Endothelial cell of umbilical vein (primary cell): ENCODE measurements around the gene RPP25L. TPM values are rescaled to one million over a fixed set of nuclear protein-coding genes. Genes with fewer than 3 reads are reported as not detected.

Source experiments
- BruUV-seq: library from RNA; stranded (reverse); fragments of 400-500 nt; replicated peaks from 2 replicates; lab custom pipeline; 2021; lab: Mats Ljungman, UMichigan
- CTCF ChIA-PET: fragments of 300-600, 350-600 bp; sonication (Branson Sonifier 250); formaldehyde crosslinking; loops from one replicate; lab custom pipeline; 2021; ENCODE audit warnings: antibody characterized with exemption, inconsistent platforms; lab: Charles Lee
- POLR2A ChIA-PET: fragments of 300-600, 350-600 bp; sonication (Branson Sonifier 250); formaldehyde crosslinking; loops from one replicate; lab custom pipeline; 2021; ENCODE audit warnings: antibody characterized with exemption, inconsistent platforms; lab: Charles Lee
- DNase-seq: peaks from one replicate; pipeline ENCODE4 v3.0.0-alpha.2; 2011; ENCODE audit warnings: low read depth, low spot score
- FAIRE-seq: peaks from 2 replicates; lab custom pipeline; 2011; peaks lifted over from hg19 to GRCh38; lab: Jason Lieb, UNC
- H2AFZ ChIP-seq: 2 replicates; pipeline ENCODE4 v1.6.0; 2012; ENCODE audit warnings: low read depth, low read length, control low read depth, inconsistent platforms
- H3K27ac ChIP-seq: 2 replicates; pipeline ENCODE4 v1.5.1; 2011; ENCODE audit warnings: low read depth, mild to moderate bottlenecking, control low read depth, low read length, moderate library complexity; ENCODE audit not compliant: insufficient read depth
- H3K27me3 ChIP-seq, 2 experiments: 2 replicates each; pipeline versions ENCODE4 v1.6.0 to v1.6.1; 2011; ENCODE audit warnings: low read length in 2 of 2, mixed read lengths in 1 of 2; ENCODE audit not compliant: control insufficient read depth in 2 of 2, insufficient read depth in 2 of 2
- H3K36me3 ChIP-seq, 2 experiments: 2 replicates in 1 of 2; 3 replicates in 1 of 2; pipeline ENCODE4 v1.5.1; 2011; ENCODE audit warnings: low read length in 2 of 2, mild to moderate bottlenecking in 1 of 2, moderate library complexity in 1 of 2; ENCODE audit not compliant: control insufficient read depth in 2 of 2, insufficient read depth in 2 of 2; ENCODE audit errors: extremely low read depth in 1 of 2
- H3K4me1 ChIP-seq: 3 replicates; pipeline ENCODE4 v1.5.1; 2011; ENCODE audit warnings: mild to moderate bottlenecking, low read length; ENCODE audit not compliant: control insufficient read depth, insufficient read depth; ENCODE audit errors: extremely low read depth
- H3K4me2 ChIP-seq: 2 replicates; pipeline ENCODE4 v1.6.1; 2011; ENCODE audit warnings: low read length, control low read depth, mixed read lengths; ENCODE audit not compliant: insufficient read depth
- H3K4me3 ChIP-seq, 3 experiments: fragments of 200-600 bp in 1 of 3; sonication (generic), shearing (Covaris generic) in 1 of 3; replicated peaks in 1 of 3; 2 replicates each; pipeline ENCODE4 v1.5.1; 2011 to 2016; ENCODE audit warnings: control low read depth in 3 of 3, low read length in 3 of 3, mild to moderate bottlenecking in 2 of 3, inconsistent platforms in 1 of 3, low read depth in 1 of 3, moderate library complexity in 1 of 3; ENCODE audit not compliant: insufficient read depth in 1 of 3
- H3K79me2 ChIP-seq: 2 replicates; pipeline ENCODE4 v1.6.0; 2012; ENCODE audit warnings: low read length, inconsistent platforms; ENCODE audit not compliant: control insufficient read depth, insufficient read depth
- H3K9ac ChIP-seq: replicated peaks from 2 replicates; pipeline ENCODE3; 2011; ENCODE audit warnings: low read length, control low read depth; ENCODE audit not compliant: insufficient read depth; ENCODE audit errors: extremely low read depth
- H3K9me1 ChIP-seq: replicated peaks from 3 replicates; pipeline ENCODE4 v1.6.0; 2011; ENCODE audit warnings: mild to moderate bottlenecking, low read length; ENCODE audit not compliant: control insufficient read depth, insufficient read depth; ENCODE audit errors: extremely low read depth
- H3K9me3 ChIP-seq: replicated peaks from 2 replicates; pipeline ENCODE4 v1.5.1; 2012; ENCODE audit warnings: low read length, inconsistent platforms; ENCODE audit not compliant: control insufficient read depth, insufficient read depth
- H4K20me1 ChIP-seq: replicated peaks from 2 replicates; pipeline ENCODE3; 2011; ENCODE audit warnings: mild to moderate bottlenecking, low read length; ENCODE audit not compliant: control insufficient read depth, insufficient read depth; ENCODE audit errors: extremely low read depth
- EZH2 ChIP-seq: IDR thresholded peaks from 2 replicates; pipeline ENCODE4 v1.6.1; 2012; ENCODE audit warnings: borderline replicate concordance, low read depth, mild to moderate bottlenecking, moderate library complexity, low read length, inconsistent platforms; ENCODE audit not compliant: severe bottlenecking
- FOS ChIP-seq: IDR thresholded peaks from 2 replicates; pipeline ENCODE4 v1.6.1; 2011; ENCODE audit warnings: mild to moderate bottlenecking, low read length, moderate library complexity, borderline replicate concordance; ENCODE audit not compliant: insufficient read depth
- GATA2 ChIP-seq: IDR thresholded peaks from 2 replicates; pipeline ENCODE4 v1.7.0; 2011; ENCODE audit warnings: low read depth, mild to moderate bottlenecking, moderate library complexity, mixed read lengths, low read length; ENCODE audit not compliant: insufficient read length, insufficient read depth
- JUN ChIP-seq: IDR thresholded peaks from 2 replicates; pipeline ENCODE4 v1.6.1; 2011; ENCODE audit warnings: borderline replicate concordance, low read depth; ENCODE audit not compliant: insufficient read length, insufficient read depth
- MAX ChIP-seq: IDR thresholded peaks from 2 replicates; pipeline ENCODE4 v1.6.1; 2011; ENCODE audit not compliant: insufficient read depth, insufficient read length
- MYC ChIP-seq: IDR thresholded peaks from one replicate; pipeline ENCODE4 v1.6.1; 2011; ENCODE audit warnings: mild to moderate bottlenecking, low read depth, low read length
- POLR2A ChIP-seq: IDR thresholded peaks from 2 replicates; pipeline ENCODE4 v1.6.1; 2012; ENCODE audit warnings: low read depth, mild to moderate bottlenecking, control low read depth, low read length
- POLR2AphosphoS5 ChIP-seq: IDR thresholded peaks from 2 replicates; pipeline ENCODE4 v1.6.1; 2012; ENCODE audit warnings: low read depth, mild to moderate bottlenecking, control low read depth, low read length, moderate library complexity; ENCODE audit not compliant: insufficient read depth
- dilution Hi-C: fragments of 300-500 bp; cut with MboI; formaldehyde crosslinking; loops from one replicate; pipeline ENCODE4 v1.15.0; 2019; ENCODE audit warnings: low sequenced_read_pairs; ENCODE audit not compliant: extremely low pct_ligation_motif_present
- intact Hi-C: fragments of 100-400 bp; cut with micrococcal nuclease; formaldehyde crosslinking; loops from one replicate; pipeline ENCODE4 v1.10.0; 2022
- polyA plus RNA-seq, 4 experiments: library from polyadenylated mRNA; depleted of rRNA in 3 of 4; stranded (reverse) in 3 of 4; unstranded in 1 of 4; fragments of >200 nt; gene quantifications; 2 replicates each; pipeline versions ENCODE4 v1.2.1 to v1.2.3, GENCODE V29; 2011 to 2012; ENCODE audit warnings: missing spikeins in 1 of 4
- total RNA-seq: library from RNA; stranded (reverse); gene quantifications from 2 replicates; pipeline ENCODE4 v1.2.3, GENCODE V29; 2021
- TF ChIP-seq, protein P1 (sequence below), 2 donors: IDR thresholded peaks; 1 replicate in 1 of 2; 2 replicates in 1 of 2; pipeline ENCODE4 v1.5.1; 2011; ENCODE audit warnings: low read length in 2 of 2, mild to moderate bottlenecking in 2 of 2, moderate library complexity in 2 of 2, control low read depth in 1 of 2, inconsistent platforms in 1 of 2, low read depth in 1 of 2; ENCODE audit not compliant: insufficient read depth in 1 of 2; ENCODE audit errors: extremely low read depth in 1 of 2

The RPP25L gene
- total and polyA plus RNA-seq, 2 donors (not counting 3 experiments of a cell fraction or from before 2014, with no cell fraction given), result 15.7 to 41.0 TPM

GRCh38 chr9:34564617-34565016, 47.3 kb downstream of the RPP25L start:
- Histone ChIP-seq H3K9ac (no peak overlapping the region), H3K27me3 (peaks cover 12 to 23% of the 10 kb centered on the region in 2 experiments), H3K27ac (no peak overlapping the region), H3K4me1 (no peaks in the 10 kb centered on the region), H4K20me1 (no peaks in the 10 kb centered on the region), H3K4me3 (no peak overlapping the region), H3K9me1 (no peaks in the 10 kb centered on the region), H2AFZ (no peak overlapping the region), H3K79me2 (no peaks in the 10 kb centered on the region), H3K4me2 (no peak overlapping the region), H3K9me3 (no peaks in the 10 kb centered on the region), H3K36me3 (no peaks in the 10 kb centered on the region)
- ChIA-PET CTCF (interaction anchor here (1.0 to 2.9 kb wide), 3 partner anchors 21 to 161 kb away, joined by 3 to 26 read pairs (median 5); no protein-coding TSS in a partner anchor), POLR2A (no interaction called here)
- FAIRE-seq (no peak), DNase-seq (no peak)
- TF ChIP-seq EZH2, result no peak
- TF ChIP-seq JUN, result no peak
- TF ChIP-seq, protein P1, sequence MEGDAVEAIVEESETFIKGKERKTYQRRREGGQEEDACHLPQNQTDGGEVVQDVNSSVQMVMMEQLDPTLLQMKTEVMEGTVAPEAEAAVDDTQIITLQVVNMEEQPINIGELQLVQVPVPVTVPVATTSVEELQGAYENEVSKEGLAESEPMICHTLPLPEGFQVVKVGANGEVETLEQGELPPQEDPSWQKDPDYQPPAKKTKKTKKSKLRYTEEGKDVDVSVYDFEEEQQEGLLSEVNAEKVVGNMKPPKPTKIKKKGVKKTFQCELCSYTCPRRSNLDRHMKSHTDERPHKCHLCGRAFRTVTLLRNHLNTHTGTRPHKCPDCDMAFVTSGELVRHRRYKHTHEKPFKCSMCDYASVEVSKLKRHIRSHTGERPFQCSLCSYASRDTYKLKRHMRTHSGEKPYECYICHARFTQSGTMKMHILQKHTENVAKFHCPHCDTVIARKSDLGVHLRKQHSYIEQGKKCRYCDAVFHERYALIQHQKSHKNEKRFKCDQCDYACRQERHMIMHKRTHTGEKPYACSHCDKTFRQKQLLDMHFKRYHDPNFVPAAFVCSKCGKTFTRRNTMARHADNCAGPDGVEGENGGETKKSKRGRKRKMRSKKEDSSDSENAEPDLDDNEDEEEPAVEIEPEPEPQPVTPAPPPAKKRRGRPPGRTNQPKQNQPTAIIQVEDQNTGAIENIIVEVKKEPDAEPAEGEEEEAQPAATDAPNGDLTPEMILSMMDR (IDR thresholded peaks at IDR 0.05; ENCODE audit: extremely low read depth in 1 of 2, insufficient read depth in 1 of 2, low read depth in 1 of 2, low read length in 2 of 2), result no peak
- no peak for TF ChIP-seq FOS
- TF ChIP-seq MAX, result no peak
- no peak for TF ChIP-seq MYC
- no peak for TF ChIP-seq POLR2AphosphoS5
- TF ChIP-seq POLR2A, result no peak
- no peak for TF ChIP-seq GATA2
- BruUV-seq, result no TSS peak
- dilution Hi-C loops, result no loop called here
- intact Hi-C loops, result no loop called here
